ENCODE results near the gene ELP5.

- no peak for TF ChIP-seq POLR2A (IDR thresholded peaks at IDR 0.05; ENCODE audit: low read depth)
- TF ChIP-seq, protein P1, sequence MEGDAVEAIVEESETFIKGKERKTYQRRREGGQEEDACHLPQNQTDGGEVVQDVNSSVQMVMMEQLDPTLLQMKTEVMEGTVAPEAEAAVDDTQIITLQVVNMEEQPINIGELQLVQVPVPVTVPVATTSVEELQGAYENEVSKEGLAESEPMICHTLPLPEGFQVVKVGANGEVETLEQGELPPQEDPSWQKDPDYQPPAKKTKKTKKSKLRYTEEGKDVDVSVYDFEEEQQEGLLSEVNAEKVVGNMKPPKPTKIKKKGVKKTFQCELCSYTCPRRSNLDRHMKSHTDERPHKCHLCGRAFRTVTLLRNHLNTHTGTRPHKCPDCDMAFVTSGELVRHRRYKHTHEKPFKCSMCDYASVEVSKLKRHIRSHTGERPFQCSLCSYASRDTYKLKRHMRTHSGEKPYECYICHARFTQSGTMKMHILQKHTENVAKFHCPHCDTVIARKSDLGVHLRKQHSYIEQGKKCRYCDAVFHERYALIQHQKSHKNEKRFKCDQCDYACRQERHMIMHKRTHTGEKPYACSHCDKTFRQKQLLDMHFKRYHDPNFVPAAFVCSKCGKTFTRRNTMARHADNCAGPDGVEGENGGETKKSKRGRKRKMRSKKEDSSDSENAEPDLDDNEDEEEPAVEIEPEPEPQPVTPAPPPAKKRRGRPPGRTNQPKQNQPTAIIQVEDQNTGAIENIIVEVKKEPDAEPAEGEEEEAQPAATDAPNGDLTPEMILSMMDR (IDR thresholded peaks at IDR 0.05): no peak
These were observed 10.8 kb upstream of the ELP5 start for GRCh38 chr17:7241090-7241733.

Measured in esophagus muscularis mucosa (tissue), 3 donors.